GM18907 (cell line): Measurements from ENCODE around the gene ERAP2.

Experiments
- ATAC-seq: cut with Tn5 transposase; IDR thresholded peaks from one replicate; pipeline ENCODE4 v1.9.1; 2021; ENCODE audit warnings: mild to moderate bottlenecking, moderate library complexity; ENCODE audit not compliant: unreplicated experiment

ERAP2 gene

DNA sequence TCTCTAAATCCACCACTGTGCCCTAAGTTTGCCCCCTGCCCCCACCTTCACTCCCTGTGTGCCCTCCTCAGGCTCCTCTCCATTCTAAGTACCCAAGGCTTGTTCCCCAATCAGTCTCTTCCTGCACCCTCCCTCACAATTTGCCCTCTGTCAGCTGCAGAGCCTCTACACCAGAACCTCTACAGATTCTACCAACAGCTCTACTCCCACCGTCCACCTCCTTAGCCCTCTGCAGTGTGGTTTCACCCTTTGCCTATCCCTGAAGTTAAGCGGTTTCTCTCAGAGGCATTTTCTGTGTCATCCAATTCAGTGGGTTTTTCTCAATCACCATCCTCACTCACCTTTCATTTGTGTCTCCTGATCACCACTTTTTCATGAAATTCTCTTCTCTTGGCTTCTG, 13.2 kb upstream of the ERAP2 start:
- ATAC-seq: no peak

DNA sequence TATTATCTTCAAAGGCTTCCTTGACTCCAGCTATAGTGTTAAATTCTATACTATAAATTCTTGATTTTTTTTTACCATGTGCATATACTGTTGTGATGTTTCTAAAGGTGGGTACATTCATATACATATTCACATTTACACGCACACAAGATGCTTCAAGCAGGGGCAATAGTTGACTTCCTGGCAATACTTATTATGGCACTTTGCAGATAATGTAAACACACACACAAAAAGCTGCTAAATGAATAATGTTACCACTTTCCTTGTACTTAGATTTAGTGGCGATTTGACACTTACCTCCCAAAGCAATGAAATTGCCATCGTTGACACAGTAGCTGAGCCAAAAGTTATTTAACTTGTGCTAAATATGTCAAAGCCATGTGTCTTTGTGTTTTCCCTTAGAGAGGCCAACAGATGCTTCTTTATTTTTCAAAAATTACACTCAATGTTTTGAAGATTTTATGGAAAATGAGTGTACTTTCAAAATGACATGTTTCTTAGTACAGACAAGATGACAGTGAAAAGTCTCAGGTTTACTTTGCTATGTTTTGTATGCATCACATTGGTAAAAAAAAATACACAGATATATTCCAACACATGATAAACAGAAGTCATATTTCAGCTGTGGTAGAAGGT, 12.2 kb upstream of the ERAP2 start:
- ATAC-seq: no peak

DNA sequence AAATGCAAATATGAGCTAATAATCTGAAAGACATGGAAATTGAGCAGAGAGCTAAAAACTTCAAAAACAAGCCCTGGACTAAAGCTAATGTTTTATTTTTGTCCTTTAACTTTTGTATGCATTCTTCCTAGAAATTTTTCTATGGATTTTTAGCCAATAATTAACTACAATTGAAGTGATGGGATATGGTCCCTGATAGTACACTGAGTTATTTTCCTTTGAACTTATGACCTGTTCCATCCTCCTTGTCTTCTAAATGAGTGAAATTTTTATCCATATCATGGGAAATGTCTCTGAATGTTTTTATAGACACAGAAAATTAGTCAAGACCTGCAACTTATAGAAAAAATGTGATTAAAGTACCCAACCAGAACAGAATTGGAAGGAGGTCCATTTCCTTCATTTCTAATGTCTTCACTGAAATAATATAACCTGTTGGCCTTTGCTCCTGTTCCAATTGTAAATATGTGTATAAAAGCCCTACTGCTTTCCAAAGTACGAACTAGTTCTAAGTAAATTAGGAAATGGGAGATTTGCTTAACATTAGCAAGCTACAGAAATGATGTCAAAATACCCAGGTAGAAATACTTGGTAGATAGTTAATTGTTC, 11.3 kb upstream of the ERAP2 start:
- ATAC-seq: no peak

DNA sequence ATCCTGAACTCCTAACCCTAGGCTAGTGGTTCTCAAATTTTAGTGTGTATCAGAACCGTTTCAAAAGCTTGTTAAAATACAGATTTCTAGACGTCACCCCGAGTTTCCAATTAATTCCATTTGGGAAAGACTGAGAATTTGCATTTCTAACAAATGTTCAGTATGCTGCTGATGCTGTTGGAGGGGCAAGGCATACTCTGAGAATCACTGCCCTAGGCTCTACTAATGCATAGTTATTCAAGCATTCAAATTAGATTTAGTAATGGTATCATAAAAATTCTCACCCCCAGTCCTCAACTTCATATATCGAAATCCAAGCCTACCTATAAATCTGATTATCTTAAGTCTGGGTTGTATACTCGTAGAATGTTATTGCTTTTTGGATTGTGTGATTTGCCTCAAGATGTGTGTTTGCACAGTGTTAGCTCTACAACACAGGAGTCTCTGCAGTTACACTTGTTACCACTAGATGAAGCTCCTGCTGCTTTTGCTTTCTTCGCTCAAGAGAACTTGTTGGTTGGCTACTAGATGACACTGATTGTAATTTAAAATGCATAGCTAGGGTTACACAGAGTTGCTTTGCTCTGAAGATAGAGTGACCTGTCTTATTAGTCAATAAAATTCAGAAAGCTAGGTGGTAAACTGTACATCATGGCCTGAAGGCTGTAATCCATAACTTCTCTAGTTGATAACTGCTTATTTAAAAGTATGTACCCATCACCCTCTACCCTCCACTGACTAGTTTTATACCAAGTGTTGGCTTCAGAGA, 7.5 kb upstream of the ERAP2 start:
- ATAC-seq: peak; percentile 78

DNA sequence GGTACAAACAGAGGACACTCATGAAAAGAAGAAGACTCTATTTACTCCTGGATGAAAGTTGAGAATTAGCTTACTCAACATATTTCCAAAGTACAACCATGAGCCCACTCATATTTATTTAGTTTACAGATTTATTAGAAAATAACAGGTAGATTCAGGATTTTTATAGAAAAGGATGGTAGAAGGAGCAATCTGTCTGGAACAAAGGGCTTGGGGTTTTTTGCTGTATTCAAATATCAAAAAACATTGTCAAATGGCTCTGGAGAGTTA, 7.0 kb upstream of the ERAP2 start:
- ATAC-seq: no peak

DNA sequence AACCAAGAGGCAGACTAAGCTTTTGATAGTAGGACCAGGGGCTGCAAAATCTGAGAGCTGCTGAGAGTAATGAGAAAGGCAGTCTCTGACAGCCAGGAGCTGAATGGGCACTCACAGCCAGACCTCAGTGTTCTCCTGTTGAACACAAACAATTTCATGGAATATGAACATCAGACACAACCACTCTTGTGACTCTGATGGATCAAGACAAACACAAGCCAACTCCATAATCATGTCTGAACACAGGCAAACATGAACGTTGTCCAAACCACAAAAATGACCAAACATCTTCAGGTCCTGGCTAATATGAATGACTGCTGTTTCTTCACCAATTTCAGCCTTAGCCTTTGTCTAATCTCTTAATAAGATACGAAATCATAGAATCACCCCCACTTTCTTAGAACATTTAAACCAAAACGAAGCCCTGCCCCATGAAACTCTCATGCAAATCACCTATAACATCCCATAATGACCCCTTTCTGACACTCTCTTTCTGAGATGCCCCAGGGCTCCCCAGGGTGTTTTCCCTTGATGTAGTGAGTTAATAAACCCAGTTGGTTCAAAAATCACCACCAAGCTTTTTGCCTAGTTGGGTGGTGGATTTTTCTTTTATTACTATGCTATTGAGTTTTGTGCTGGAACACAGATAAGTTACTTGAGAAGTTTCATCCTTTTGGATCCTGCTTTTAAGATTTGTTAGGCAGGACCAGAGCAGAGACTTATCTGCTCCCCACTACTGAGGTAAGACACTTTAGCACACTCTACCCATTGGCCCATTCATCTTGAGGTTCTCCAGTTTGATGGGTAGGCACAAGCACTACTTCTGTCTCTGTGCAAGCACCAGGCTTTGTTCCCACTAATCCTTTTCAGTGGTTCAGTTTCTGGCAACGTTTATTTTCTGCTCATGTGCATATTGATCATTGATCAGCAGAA, 5.9 kb upstream of the ERAP2 start:
- ATAC-seq: peak; percentile 83

DNA sequence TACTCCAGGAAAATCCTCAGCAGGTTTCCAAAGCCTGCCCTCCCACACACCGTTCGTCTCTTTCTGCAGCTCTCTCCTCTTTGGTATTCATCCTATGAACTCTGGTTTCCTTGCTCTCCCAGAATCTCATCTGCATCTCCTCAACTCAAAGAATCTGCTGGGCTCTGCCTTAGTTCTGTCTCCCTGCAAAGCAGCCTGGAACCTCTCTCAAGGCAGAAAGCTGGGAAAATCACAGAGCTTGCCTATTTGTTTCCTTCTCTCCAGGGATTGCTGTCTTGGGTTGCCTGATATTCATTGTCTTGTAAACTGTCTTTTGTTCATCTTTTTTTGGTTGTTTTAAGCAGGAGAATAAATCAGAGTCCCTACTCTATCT, 5.3 kb upstream of the ERAP2 start:
- no peak for ATAC-seq

DNA sequence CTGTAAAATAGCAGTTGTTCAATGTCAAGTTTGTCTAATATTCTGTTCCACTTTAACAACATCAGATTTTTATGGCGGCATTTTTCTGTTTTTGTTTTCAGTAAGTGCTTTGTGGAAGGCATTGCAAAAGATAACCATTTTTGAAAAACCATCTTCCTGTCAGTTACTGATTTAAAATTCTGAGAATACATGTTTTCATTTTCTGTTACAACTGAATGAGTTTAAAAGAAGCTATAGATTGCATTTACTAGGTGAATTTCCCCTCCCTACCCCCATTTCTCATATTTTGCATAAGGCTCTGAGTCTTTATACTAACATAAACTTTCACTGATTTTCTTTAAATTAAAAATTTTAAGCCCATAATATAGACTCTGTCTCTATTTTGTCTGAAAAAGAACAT, 4.6 kb upstream of the ERAP2 start:
- no peak for ATAC-seq

DNA sequence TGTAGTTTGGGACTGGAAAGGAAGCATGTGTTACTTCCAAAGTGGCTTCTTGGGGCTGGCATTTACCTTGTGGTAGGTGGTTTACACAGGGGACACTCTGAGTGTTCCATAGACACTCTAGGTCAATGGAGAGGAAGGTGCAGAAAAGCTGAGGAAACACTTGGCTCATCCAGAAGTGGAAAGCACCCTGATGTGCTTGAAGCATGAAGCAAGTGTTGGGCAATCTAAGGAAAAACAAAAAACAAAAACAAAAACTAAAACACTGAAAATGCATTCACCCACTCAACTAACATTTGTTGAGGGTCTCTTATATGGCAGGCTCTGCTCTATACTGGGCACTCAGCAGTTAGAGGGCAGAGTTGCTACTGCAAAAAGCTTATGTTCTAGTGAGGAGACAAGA, 2.9 kb upstream of the ERAP2 start:
- ATAC-seq: no peak

DNA sequence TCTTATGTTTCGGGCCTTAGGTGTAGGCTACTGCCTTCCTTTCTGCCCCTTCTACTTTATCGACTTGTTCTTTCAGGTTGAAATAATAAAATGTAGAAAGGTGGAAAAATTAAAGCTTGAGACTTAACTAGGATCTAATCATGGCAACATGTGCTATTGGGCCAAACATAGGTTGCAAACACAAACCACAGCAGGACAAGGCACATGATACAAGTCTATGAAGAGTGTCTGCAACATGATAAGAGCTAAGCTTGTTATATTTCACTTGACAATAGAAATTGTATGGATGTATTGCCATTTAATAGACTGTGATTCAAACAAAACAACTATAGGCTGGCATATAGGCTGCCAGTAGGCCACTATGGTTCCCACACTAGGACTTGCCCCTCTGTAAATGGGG, 1.7 kb upstream of the ERAP2 start:
- no peak for ATAC-seq

DNA sequence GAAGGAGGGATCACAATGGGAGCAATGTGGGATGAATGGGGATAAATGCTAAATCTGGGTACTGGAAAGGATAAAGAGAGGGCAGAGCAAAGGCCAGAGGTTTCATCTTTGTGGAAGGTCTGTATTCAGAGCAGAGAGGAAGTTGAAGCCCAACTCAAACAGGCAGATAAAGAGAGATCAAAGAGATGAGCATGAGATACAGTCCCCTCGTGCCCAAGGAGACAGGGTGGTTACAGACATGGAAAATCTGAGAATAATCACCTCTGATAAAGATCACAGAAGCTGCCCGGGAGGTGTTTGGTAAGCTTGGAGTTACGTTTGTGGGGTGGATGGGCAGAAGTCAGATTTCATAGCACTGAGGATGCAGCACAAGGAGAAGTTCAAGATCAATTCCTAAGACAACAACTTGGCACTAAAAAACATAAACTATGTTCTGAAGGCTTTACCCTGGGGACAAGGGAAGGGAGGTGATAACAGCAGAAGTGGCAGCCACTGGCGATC, 459 bp upstream of the ERAP2 start:
- ATAC-seq: peak; percentile 12

DNA sequence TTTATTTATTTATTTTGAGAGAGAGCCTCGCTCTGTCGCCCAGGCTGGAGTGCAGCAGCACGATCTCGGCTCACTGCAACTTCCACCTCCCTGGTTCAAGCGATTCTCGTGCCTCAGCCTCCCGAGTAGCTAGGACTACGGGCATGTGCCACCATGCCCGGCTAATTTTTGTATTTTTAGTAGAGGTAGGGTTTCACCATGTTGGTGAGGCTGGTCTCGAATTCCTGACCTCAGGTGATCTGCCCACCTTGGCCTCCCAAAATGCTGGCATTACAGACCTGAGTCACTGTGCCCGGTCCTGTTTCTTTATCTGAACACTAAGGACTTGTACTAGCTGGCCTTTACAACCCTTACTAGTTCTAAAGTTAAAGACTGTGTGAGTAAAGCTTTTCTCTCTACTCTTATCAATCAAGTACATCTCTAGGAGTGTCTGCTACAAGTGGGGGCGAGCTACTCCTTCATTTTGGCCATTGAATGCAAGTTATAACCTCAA, 723 bp downstream of the ERAP2 start:
- peak; percentile 4 for ATAC-seq

DNA sequence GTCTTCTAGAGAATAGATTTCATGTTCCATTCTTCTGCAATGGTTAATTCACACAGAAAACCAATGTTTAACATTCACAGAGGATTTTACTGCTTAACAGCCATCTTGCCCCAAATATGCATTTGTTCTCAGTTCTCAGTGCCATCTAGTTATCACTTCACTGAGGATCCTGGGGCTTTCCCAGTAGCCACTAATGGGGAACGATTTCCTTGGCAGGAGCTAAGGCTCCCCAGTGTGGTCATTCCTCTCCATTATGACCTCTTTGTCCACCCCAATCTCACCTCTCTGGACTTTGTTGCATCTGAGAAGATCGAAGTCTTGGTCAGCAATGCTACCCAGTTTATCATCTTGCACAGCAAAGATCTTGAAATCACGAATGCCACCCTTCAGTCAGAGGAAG, 3.4 kb downstream of the ERAP2 start:
- no peak for ATAC-seq

DNA sequence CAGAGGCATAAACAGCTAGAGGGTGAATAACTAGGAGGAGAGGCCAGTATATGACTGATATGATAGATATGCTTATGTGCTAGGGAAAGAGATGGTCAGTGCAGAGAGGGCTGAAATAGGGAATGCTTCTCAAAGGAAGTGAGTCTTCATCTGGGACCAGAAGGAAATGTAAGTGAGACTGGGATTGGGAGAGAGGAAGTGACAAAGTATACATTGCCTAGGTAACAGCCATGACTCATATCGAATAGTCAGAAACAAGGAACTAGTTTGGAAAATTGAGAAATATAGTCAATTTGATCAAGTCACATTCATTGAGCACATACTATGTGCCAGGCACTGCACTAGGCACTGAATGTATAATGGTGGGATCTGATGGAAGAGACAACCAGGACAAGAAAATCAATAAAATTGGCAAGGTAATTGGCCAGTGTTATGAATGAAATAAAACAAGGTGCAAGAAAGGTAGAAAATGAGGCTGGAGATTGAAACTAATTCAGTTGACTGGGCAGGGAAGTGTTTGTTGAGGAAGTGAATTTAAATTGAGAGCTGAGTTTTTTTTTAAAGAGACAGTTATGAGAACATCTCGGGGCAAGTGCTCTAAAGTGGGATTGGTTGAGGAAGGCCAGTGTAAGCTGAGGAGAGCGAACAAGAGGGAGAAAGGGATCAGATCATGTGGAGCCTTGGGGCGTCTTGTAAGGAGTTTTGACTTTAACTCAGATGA, 4.3 kb downstream of the ERAP2 start:
- no peak for ATAC-seq

DNA sequence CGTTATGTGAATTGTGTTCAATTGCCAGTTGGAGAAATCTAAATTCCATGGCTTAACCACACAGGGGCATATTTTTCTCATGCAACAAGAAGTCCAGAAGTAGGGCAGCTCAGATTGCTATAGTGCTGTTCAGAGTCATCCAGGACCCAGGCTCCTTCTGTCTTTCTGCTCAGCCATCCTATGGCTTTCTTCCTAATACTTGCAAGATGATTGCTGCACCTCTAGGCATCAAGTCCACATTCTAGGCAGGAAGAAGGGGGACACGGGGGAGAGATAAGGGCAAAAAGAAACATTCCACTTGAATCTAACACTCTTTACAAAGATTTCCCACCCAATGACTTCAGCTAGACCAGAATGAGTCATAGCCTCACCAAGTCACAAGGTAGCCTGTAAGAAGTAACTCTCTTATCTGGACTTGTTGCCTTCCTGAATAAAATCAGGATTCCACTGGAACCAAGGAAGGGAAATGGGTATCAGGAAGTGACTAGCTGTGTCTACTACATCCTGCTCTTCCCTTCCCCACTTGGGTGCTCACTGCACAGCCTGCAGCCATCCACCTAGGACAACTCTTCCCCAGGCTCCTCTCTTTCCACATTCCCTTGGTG, 5.3 kb downstream of the ERAP2 start:
- no peak for ATAC-seq

DNA sequence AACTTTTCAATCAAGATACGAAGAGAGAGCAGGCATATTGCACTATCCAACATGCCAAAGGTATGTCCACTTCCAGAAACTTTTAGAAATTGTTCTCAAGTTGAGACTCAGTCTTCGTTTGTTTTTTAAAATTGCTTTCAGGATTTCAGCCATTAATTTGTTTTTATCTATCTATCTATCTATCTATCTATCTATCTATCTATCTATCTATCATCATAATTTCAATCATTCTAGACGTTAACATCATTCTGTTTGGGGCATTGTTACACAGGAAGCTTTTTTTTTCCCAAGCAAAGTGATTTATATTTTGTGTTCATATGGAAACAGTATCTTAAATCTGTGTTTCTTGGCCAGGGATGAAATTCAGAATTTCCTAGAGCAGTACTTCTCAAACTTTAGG, 7.6 kb downstream of the ERAP2 start:
- no peak for ATAC-seq

DNA sequence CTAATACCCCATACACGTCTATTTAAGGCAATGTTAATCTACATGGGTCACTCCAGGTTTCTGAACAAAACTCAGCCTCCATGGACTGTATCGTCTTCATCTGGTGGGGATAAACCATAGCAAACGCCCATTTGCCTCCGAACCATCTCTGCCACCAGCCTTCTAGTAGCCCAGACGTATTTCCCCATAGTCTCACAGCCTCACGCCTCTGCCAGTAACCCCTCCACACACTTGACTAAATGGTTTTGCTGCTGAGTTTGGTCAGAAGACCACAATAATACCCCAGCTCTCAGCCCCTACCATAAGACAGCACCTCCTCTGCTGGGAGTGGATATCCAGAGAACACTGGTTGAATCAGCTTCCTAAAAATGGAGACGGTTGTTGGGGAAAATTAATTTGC, 8.7 kb downstream of the ERAP2 start:
- ATAC-seq: no peak

DNA sequence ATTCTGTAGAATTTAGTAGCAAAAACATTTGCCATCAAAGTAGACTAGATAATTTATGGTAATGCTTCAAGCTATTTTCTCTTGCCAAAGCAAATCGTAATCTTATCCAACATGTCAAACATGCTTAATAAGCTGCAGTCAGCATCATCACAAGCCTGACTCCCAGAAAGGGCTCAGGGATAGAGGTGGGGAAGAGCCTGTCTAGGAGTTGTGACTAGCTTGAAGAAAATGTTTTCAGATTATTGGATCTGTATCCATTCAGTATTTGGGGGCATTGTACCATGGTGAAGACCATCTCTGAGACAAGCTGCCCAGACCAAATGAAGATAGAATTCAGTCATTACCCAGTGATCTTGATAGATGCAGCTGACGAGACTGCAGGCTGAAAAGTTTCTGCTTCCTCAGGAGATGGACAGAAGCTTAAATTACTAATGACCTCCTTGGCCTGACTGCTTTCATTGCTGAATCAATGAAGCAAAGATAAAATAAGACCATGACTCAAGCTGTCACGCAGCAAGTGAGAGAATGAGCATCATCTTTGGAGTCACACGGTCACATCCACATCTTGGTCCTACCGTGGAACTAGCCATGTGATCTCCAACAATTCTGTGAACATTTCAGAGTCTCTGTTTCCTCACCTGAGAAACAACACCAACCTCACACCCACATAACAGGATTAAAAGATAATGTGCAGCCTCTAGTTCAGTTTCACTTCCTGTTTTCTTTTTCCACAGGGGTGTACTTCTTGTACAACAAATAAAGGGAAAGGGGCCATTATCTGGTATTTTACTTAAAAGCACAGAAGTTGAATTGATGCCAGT, 9.4 kb downstream of the ERAP2 start:
- peak; percentile 87 for ATAC-seq

DNA sequence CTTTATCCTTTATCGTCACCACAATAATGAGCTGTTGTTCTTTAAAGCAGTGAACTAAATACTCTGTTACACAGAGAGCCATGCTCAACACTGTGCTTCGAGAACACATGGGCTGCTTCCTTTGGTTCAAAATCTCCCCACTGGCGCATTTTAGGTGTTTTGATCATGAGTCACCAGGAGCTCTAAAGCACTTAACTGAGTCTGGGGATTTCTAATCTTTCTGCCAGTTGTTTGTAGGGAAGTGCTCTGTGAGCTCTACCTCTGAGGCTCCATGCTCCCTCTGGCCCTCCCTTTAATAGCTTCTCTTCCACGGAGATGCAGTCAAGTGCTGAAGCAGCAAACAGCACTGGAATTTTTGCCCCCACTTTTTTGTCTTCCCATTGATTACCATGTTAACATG, 17.0 kb downstream of the ERAP2 start:
- no peak for ATAC-seq
